Esophagus muscularis mucosa (tissue), 4 donors: ENCODE measurements around the gene CASP9.

Source experiments
- CTCF ChIP-seq, 3 experiments: fragments of 200-600 bp in 2 of 3; fragments of 450-650 bp in 1 of 3; sonication (generic) in 2 of 3; IDR thresholded peaks; one replicate each; pipeline ENCODE4 v1.5.1; 2017 to 2019; ENCODE audit warnings: antibody characterized with exemption in 3 of 3, mild to moderate bottlenecking in 2 of 3, moderate library complexity in 1 of 3
- EP300 ChIP-seq: sonication (generic); formaldehyde crosslinking; IDR thresholded peaks from one replicate; pipeline ENCODE4 v1.6.1; 2017; ENCODE audit warnings: antibody characterized with exemption
- POLR2A ChIP-seq: fragments of 450-650 bp; IDR thresholded peaks from one replicate; pipeline ENCODE4 v1.6.1; 2017; ENCODE audit warnings: antibody characterized with exemption, moderate library complexity, mild to moderate bottlenecking, low read depth

- TF ChIP-seq CTCF (IDR thresholded peaks at IDR 0.05) (no peak), POLR2A (no peak), EP300 (no peak)
Measured at GRCh38 chr1:15475752-15476314, 48.2 kb downstream of the CASP9 start, which contains the start of gene CELA2B.
